SK-N-SH treated with all-trans-retinoic acid at 6 μM for 48 hours (cell line): ENCODE measurements around the gene ADIPOR2.

Source experiments
- ATAC-seq: fragments of 200-7000 bp; cut with Tn5 transposase; 3 replicates; pipeline ENCODE4 v1.9.1; 2020; ENCODE audit warnings: mild to moderate bottlenecking, moderate library complexity
- ARNTL ChIP-seq: fragments of 450-650 bp; formaldehyde crosslinking; IDR thresholded peaks from 2 replicates; pipeline ENCODE4 v1.5.0; 2020; ENCODE audit warnings: low read depth, mild to moderate bottlenecking, moderate library complexity, borderline replicate concordance
- BACH2 ChIP-seq: fragments of 250-450 bp; sonication (Bioruptor Pico); IDR thresholded peaks from 2 replicates; pipeline ENCODE4 v1.9.0; 2021; ENCODE audit warnings: mild to moderate bottlenecking, borderline replicate concordance
- CSDC2 ChIP-seq: fragments of 250-450 bp; sonication (Bioruptor Pico); IDR thresholded peaks from 2 replicates; pipeline ENCODE4 v1.5.0; 2020; ENCODE audit warnings: mild to moderate bottlenecking, moderate library complexity
- ESRRG ChIP-seq: fragments of 250-450 bp; sonication (Bioruptor Pico); IDR thresholded peaks from 2 replicates; pipeline ENCODE4 v1.6.1; 2021; ENCODE audit warnings: mild to moderate bottlenecking
- GLIS3 ChIP-seq: fragments of 250-450 bp; sonication (Bioruptor Pico); IDR thresholded peaks from 2 replicates; pipeline ENCODE4 v1.5.0; 2020; ENCODE audit warnings: mild to moderate bottlenecking, moderate library complexity
- ISL1 ChIP-seq: fragments of 250-450 bp; sonication (Bioruptor Pico); IDR thresholded peaks from 2 replicates; pipeline ENCODE4 v2.1.2; 2022; ENCODE audit warnings: mild to moderate bottlenecking, moderate library complexity
- OSR1 ChIP-seq: fragments of 250-450 bp; sonication (Bioruptor Pico); IDR thresholded peaks from 2 replicates; pipeline ENCODE4 v1.8.0; 2022; ENCODE audit warnings: moderate library complexity, mild to moderate bottlenecking, inconsistent platforms
- PATZ1 ChIP-seq: fragments of 250-450 bp; sonication (Bioruptor Pico); IDR thresholded peaks from 2 replicates; pipeline ENCODE4 v1.8.0; 2020; ENCODE audit warnings: mild to moderate bottlenecking, moderate library complexity, borderline replicate concordance
- POU6F1 ChIP-seq: fragments of 250-450 bp; sonication (Bioruptor Pico); IDR thresholded peaks from 2 replicates; pipeline ENCODE4 v1.8.0; 2021; ENCODE audit warnings: low read depth, mild to moderate bottlenecking, moderate library complexity, borderline replicate concordance
- PPARA ChIP-seq: fragments of 250-450 bp; sonication (Bioruptor Pico); IDR thresholded peaks from 2 replicates; pipeline ENCODE4 v1.5.0; 2020; ENCODE audit warnings: mild to moderate bottlenecking, borderline replicate concordance
- RARB ChIP-seq: fragments of 250-450 bp; sonication (Bioruptor Pico); IDR thresholded peaks from 2 replicates; pipeline ENCODE4 v1.8.0; 2021; ENCODE audit warnings: mild to moderate bottlenecking, moderate library complexity
- SNAI2 ChIP-seq: fragments of 250-450 bp; sonication (Bioruptor Pico); IDR thresholded peaks from 2 replicates; pipeline ENCODE4 v1.5.0; 2020; ENCODE audit warnings: mild to moderate bottlenecking, moderate library complexity
- TOX ChIP-seq: fragments of 250-450 bp; sonication (Bioruptor Pico); IDR thresholded peaks from 2 replicates; pipeline ENCODE4 v1.8.0; 2021; ENCODE audit warnings: mild to moderate bottlenecking, moderate library complexity, borderline replicate concordance
- ZC3H10 ChIP-seq: fragments of 250-450 bp; sonication (Bioruptor Pico); IDR thresholded peaks from 2 replicates; pipeline ENCODE4 v1.5.1; 2021; ENCODE audit warnings: mild to moderate bottlenecking, moderate library complexity
- ZFP3 ChIP-seq: fragments of 250-450 bp; sonication (Bioruptor Pico); IDR thresholded peaks from 2 replicates; pipeline ENCODE4 v1.5.0; 2020; ENCODE audit warnings: mild to moderate bottlenecking, moderate library complexity
- ZFP30 ChIP-seq: fragments of 450-650 bp; formaldehyde crosslinking; IDR thresholded peaks from 2 replicates; pipeline ENCODE4 v1.5.0; 2022; ENCODE audit warnings: mild to moderate bottlenecking, moderate library complexity
- ZNF565 ChIP-seq: fragments of 450-650 bp; formaldehyde crosslinking; conservative IDR thresholded peaks from 2 replicates; pipeline ENCODE4 v1.5.0; 2020; ENCODE audit warnings: low read depth, mild to moderate bottlenecking, moderate library complexity
- ZNF70 ChIP-seq: fragments of 450-650 bp; formaldehyde crosslinking; IDR thresholded peaks from 2 replicates; pipeline ENCODE4 v1.5.0; 2020; ENCODE audit warnings: mild to moderate bottlenecking, moderate library complexity
- TF ChIP-seq, protein P1 (sequence below): fragments of 250-450 bp; sonication (Bioruptor Pico); IDR thresholded peaks from 2 replicates; pipeline ENCODE4 v1.5.1; 2020; ENCODE audit warnings: low read depth, mild to moderate bottlenecking, moderate library complexity
- TF ChIP-seq, protein P2 (sequence below): fragments of 250-450 bp; sonication (Bioruptor Pico); IDR thresholded peaks from 2 replicates; pipeline ENCODE4 v1.5.1; 2021; ENCODE audit warnings: mild to moderate bottlenecking, moderate library complexity
- TF ChIP-seq, protein P3 (sequence below): fragments of 250-450 bp; sonication (Bioruptor Pico); IDR thresholded peaks from 2 replicates; pipeline ENCODE4 v1.5.0; 2020; ENCODE audit warnings: mild to moderate bottlenecking, moderate library complexity

Gene ADIPOR2

GRCh38 chr12:1702713-1703112 lies 11.8 kb downstream of the ADIPOR2 start:
- ATAC-seq: no peak
- TF ChIP-seq, protein P1, sequence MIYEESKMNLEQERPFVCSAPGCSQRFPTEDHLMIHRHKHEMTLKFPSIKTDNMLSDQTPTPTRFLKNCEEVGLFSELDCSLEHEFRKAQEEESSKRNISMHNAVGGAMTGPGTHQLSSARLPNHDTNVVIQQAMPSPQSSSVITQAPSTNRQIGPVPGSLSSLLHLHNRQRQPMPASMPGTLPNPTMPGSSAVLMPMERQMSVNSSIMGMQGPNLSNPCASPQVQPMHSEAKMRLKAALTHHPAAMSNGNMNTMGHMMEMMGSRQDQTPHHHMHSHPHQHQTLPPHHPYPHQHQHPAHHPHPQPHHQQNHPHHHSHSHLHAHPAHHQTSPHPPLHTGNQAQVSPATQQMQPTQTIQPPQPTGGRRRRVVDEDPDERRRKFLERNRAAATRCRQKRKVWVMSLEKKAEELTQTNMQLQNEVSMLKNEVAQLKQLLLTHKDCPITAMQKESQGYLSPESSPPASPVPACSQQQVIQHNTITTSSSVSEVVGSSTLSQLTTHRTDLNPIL (CRISPR knock-in tag): no peak
- TF ChIP-seq ZFP3 (CRISPR knock-in tag): no peak

DNA sequence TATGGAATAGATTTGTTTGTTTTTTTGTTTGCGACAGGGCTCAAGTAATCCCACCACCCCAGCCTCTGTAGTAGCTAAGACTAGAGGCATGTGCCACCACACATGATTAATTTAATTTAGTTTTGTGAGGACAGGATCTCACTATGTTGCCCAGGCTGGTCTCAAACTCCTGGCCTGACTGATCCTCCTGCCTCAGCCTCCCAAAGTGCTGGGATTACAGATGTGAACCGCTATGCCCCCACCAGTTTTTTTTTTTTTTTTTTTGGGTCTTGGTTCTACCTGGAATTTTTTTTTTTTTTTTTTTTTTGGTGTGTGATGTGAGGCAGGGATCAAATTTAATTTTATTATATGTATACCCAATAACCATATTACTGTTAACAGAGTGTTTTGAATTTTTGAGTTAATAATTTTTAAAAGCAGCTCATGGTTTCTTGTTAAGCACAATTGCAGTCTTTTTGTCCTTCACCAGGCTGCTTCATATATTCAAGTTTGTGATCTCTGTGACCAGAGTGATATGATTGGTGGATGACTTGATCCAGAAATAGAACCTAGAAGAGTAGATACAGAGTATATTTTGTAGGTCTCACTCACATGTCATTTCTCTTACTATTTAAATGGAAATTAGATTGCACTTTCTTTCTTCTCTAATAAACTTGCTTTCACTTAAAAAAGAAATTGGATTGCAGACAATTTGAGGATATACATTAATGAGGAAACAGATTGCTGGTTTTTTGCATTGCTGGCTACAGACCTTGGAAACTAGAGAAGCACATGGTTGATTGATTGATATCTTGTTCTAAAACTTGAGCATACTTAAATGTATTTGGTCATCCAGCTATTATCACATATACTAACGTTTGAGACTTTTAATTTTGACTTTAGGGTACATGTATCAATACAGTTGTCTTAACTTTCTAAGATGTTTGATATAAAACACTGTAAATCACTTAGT lies 13.2 kb downstream of the ADIPOR2 start:
- TF ChIP-seq TOX (CRISPR knock-in tag): no peak
- TF ChIP-seq GLIS3 (CRISPR knock-in tag): no peak
- no peak for TF ChIP-seq ZNF565 (CRISPR knock-in tag)
- TF ChIP-seq OSR1 (CRISPR knock-in tag): no peak
- TF ChIP-seq SNAI2: no peak
- ATAC-seq: no peak

- TF ChIP-seq RARB (no peak), TOX (CRISPR knock-in tag) (no peak), POU6F1 (CRISPR knock-in tag) (no peak), BACH2 (CRISPR knock-in tag) (no peak), ARNTL (CRISPR knock-in tag) (no peak), ZNF565 (CRISPR knock-in tag) (no peak), ZFP30 (CRISPR knock-in tag) (no peak), ZNF70 (CRISPR knock-in tag) (no peak), ZFP3 (CRISPR knock-in tag) (no peak), PPARA (no peak), GLIS3 (CRISPR knock-in tag) (no peak), CSDC2 (no peak), ZC3H10 (CRISPR knock-in tag) (no peak), ESRRG (no peak), OSR1 (CRISPR knock-in tag) (no peak), PATZ1 (CRISPR knock-in tag) (no peak), ISL1 (no peak)
- TF ChIP-seq, protein P2, sequence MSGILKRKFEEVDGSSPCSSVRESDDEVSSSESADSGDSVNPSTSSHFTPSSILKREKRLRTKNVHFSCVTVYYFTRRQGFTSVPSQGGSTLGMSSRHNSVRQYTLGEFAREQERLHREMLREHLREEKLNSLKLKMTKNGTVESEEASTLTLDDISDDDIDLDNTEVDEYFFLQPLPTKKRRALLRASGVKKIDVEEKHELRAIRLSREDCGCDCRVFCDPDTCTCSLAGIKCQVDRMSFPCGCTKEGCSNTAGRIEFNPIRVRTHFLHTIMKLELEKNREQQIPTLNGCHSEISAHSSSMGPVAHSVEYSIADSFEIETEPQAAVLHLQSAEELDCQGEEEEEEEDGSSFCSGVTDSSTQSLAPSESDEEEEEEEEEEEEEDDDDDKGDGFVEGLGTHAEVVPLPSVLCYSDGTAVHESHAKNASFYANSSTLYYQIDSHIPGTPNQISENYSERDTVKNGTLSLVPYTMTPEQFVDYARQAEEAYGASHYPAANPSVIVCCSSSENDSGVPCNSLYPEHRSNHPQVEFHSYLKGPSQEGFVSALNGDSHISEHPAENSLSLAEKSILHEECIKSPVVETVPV (CRISPR knock-in tag): no peak
- TF ChIP-seq, protein P3, sequence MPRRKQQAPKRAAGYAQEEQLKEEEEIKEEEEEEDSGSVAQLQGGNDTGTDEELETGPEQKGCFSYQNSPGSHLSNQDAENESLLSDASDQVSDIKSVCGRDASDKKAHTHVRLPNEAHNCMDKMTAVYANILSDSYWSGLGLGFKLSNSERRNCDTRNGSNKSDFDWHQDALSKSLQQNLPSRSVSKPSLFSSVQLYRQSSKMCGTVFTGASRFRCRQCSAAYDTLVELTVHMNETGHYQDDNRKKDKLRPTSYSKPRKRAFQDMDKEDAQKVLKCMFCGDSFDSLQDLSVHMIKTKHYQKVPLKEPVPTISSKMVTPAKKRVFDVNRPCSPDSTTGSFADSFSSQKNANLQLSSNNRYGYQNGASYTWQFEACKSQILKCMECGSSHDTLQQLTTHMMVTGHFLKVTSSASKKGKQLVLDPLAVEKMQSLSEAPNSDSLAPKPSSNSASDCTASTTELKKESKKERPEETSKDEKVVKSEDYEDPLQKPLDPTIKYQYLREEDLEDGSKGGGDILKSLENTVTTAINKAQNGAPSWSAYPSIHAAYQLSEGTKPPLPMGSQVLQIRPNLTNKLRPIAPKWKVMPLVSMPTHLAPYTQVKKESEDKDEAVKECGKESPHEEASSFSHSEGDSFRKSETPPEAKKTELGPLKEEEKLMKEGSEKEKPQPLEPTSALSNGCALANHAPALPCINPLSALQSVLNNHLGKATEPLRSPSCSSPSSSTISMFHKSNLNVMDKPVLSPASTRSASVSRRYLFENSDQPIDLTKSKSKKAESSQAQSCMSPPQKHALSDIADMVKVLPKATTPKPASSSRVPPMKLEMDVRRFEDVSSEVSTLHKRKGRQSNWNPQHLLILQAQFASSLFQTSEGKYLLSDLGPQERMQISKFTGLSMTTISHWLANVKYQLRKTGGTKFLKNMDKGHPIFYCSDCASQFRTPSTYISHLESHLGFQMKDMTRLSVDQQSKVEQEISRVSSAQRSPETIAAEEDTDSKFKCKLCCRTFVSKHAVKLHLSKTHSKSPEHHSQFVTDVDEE (CRISPR knock-in tag): no peak
- TF ChIP-seq, protein P1 (CRISPR knock-in tag): no peak
- ATAC-seq: no peak
These were observed 15.1 kb downstream of the ADIPOR2 start for GRCh38 chr12:1705774-1706631.
